Right lobe of liver (tissue), 4 donors: ENCODE measurements around the gene GNB2.

Experiments used
- CTCF ChIP-seq, 4 donors: fragments of 200-600 bp in 3 of 4; fragments of 450-650 bp in 1 of 4; IDR thresholded peaks; one replicate each; pipeline versions ENCODE4 v1.5.1 to v1.8.0; 2016 to 2022; ENCODE audit warnings: antibody characterized with exemption in 4 of 4, mild to moderate bottlenecking in 2 of 4
- POLR2A ChIP-seq: fragments of 450-650 bp; IDR thresholded peaks from one replicate; pipeline ENCODE4 v1.6.1; 2017; ENCODE audit warnings: antibody characterized with exemption, mild to moderate bottlenecking
- donor health status: DM: no; HTN: no; CAD: no.
- donor health status: DM: no; HTN: no; CAD: no.
- donor health status: DM: no; HTN: yes; CAD: no.

GRCh38 chr7:100632951-100633717 lies 40.4 kb upstream of the GNB2 start:
- TF ChIP-seq CTCF (IDR thresholded peaks at IDR 0.05) (no peak), POLR2A (no peak)
